Uterus (tissue), 2 donors: Measurements from ENCODE around the gene BOD1L1.

Experiments used
- POLR2A ChIP-seq, 2 donors: fragments of 450-650 bp; IDR thresholded peaks; one replicate each; pipeline ENCODE4 v1.6.1; 2016; ENCODE audit warnings: antibody characterized with exemption in 2 of 2, mild to moderate bottlenecking in 1 of 2, moderate library complexity in 1 of 2
- TF ChIP-seq, protein P1 (sequence below), 4 experiments: fragments of 200-600 bp in 2 of 4; fragments of 450-650 bp in 2 of 4; sonication (generic) in 2 of 4; IDR thresholded peaks; one replicate each; pipeline ENCODE4 v1.5.1; 2016 to 2019; ENCODE audit warnings: antibody characterized with exemption in 4 of 4, mild to moderate bottlenecking in 2 of 4, moderate library complexity in 1 of 4

DNA sequence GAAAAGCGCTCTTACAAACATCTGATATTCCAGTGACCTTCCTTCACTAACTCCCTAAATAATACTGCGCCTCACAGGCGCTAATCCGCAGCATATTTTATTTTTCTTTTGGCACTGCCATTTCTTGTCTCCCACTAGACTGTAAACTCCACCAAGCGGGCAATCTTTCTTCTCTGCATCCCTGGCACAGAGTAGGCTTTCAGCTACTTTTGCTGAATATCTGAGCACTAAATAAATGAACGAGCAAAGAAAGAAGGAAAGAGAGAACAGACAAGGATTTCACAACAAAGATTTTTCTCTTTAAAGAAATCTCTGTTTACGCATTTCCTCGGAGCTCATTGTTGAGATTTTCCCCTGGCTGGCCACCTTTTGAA lies 95.9 kb downstream of the BOD1L1 start:
- no peak for TF ChIP-seq POLR2A (IDR thresholded peaks at IDR 0.05)
- TF ChIP-seq, protein P1, sequence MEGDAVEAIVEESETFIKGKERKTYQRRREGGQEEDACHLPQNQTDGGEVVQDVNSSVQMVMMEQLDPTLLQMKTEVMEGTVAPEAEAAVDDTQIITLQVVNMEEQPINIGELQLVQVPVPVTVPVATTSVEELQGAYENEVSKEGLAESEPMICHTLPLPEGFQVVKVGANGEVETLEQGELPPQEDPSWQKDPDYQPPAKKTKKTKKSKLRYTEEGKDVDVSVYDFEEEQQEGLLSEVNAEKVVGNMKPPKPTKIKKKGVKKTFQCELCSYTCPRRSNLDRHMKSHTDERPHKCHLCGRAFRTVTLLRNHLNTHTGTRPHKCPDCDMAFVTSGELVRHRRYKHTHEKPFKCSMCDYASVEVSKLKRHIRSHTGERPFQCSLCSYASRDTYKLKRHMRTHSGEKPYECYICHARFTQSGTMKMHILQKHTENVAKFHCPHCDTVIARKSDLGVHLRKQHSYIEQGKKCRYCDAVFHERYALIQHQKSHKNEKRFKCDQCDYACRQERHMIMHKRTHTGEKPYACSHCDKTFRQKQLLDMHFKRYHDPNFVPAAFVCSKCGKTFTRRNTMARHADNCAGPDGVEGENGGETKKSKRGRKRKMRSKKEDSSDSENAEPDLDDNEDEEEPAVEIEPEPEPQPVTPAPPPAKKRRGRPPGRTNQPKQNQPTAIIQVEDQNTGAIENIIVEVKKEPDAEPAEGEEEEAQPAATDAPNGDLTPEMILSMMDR (IDR thresholded peaks at IDR 0.05): no peak
